HG03520 (cell line): ENCODE data around the gene BLNK.

Source experiments
- ATAC-seq: cut with Tn5 transposase; IDR thresholded peaks from one replicate; pipeline ENCODE4 v1.9.1; 2021; ENCODE audit warnings: mild to moderate bottlenecking, moderate library complexity; ENCODE audit not compliant: unreplicated experiment

BLNK gene

DNA sequence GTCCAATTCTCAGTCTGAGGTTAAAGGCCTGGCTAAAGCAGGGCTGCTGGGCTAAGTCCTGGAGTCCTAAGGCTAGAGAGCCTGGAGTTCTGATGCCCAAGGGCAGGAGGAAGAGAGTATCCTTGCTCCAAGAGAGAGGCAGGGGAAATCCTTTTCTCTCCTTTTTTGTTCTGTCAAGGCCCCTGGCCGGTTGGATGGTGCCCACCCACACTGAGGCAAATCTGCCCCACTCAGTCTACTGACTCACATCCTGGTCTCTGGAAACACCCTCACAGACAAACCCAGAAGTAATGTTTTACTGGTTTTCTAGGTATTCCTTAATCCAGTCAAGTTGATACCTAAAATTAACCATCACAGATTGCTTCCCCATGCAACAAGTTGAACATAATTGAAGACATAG, 118.3 kb downstream of the BLNK start:
- ATAC-seq: no peak

DNA sequence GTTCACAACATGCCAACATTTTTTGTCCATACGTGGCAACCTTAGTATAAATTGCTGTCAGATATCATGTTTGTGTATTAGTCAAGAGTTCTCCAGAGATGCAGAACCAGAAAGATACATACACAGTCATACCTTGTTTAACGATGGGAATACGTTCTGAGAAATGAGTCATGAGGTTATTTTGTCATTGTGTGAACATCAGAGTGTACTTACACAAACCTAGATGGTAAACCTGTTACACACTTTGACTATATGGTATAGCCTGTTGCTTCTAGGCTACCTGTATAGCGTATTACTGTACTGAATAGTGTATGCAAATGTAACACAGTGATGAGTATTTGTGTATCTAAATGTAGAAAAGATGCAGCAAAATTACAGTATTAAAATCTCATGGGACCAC, 118.9 kb downstream of the BLNK start:
- no peak for ATAC-seq
